ENCODE data around the gene TSHZ1. TPM values are rescaled to one million over a fixed set of nuclear protein-coding genes. Genes with fewer than 3 reads are reported as not detected.
"Not testable (repeated sequence)": the region's sequence is repeated elsewhere in the genome, so short reads cannot be mapped to it uniquely, and the experiment has no call there.

TSHZ1 gene
- total RNA-seq, 4 donors from 2014 or later = 22.3 to 41.7 (median 33.8) TPM

DNA sequence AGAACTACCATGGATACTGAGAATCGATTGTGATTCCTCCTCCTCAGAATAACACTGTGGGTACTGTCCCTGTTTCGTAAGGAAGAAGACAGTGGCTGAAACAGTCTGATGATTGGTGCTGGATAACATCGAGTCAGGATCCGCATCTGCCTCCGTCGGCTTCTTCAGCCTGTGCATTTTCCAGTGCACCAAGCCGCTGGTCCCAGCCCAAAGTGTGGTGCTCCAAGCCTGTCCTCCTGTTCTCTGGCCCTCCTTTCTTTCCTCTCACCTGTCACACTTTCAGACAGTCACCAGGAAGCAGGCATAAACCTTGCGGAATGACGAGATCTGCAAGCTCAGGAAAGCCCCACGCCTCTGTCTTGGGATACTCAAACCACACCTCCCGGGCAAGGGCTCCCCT lies 32.2 kb upstream of the TSHZ1 start:
- Histone ChIP-seq H3K4me1 (no peaks in the 10 kb centered on the region), H3K27me3 (no peaks in the 10 kb centered on the region), H3K36me3 (no peaks in the 10 kb centered on the region), H3K4me3 (no peak overlapping the region), H3K27ac (no peak overlapping the region), H3K9me3 (no peaks in the 10 kb centered on the region)
- TF ChIP-seq POLR2AphosphoS5 (IDR thresholded peaks at IDR 0.05) (no peak), POLR2A (IDR thresholded peaks at IDR 0.05) (no peak), EP300 (IDR thresholded peaks at IDR 0.05) (no peak)
- TF ChIP-seq, protein P1, sequence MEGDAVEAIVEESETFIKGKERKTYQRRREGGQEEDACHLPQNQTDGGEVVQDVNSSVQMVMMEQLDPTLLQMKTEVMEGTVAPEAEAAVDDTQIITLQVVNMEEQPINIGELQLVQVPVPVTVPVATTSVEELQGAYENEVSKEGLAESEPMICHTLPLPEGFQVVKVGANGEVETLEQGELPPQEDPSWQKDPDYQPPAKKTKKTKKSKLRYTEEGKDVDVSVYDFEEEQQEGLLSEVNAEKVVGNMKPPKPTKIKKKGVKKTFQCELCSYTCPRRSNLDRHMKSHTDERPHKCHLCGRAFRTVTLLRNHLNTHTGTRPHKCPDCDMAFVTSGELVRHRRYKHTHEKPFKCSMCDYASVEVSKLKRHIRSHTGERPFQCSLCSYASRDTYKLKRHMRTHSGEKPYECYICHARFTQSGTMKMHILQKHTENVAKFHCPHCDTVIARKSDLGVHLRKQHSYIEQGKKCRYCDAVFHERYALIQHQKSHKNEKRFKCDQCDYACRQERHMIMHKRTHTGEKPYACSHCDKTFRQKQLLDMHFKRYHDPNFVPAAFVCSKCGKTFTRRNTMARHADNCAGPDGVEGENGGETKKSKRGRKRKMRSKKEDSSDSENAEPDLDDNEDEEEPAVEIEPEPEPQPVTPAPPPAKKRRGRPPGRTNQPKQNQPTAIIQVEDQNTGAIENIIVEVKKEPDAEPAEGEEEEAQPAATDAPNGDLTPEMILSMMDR (IDR thresholded peaks at IDR 0.05) = no peak
- ATAC-seq = no peak
- 99% methylated on average over 6 of the region's 11 CpGs; no CpG with 5 or more reads in 1 of the 2 donors for WGBS, 2 donors (ENCODE audit: low coverage in 1 of 2)

DNA sequence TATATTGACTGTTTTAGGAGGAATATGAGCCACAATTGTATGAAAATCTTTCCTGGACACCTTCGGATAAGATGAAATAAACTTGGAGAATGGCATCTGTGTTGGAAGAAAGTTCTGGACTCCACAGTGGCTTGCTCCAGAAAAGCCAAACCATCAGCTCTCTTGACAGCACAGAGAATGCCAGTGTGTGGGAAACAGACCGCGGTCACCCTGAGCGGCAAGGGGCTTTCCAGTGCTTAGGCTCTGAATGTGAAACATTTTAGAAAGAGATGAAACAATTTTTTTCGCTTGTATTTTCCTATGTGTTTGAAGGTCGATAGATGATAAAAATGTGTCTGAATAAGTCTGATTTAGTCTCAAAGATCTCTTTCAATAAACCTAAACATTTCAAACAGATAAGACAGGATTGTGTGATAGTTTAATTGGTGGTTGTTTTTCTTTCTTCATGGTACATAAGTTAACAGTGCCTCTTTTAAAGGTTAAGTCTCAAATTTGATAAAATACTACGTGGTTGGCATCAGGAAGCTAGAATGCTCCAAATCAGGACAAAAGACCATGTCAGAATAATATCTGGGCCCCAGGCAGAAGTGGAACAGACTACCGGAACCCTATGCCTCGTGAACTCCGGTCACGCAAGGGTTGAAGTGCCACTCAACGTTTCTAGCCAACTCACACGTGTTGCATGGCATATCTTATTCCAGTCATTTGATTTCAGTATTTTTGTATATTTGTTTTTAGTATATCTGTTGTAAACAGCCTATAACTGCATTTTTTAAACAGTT lies 30.6 kb upstream of the TSHZ1 start:
- H3K4me3 ChIP-seq = no peak overlapping the region
- no peak overlapping the region for H3K27ac ChIP-seq
- H3K9me3 ChIP-seq = no peaks in the 10 kb centered on the region
- no peaks in the 10 kb centered on the region for H3K27me3 ChIP-seq
- peaks cover 0 to 4% (median 0%) of the 10 kb centered on the region in 3 donors for H3K4me1 ChIP-seq
- no peaks in the 10 kb centered on the region for H3K36me3 ChIP-seq
- TF ChIP-seq POLR2AphosphoS5 (IDR thresholded peaks at IDR 0.05) = no peak
- TF ChIP-seq, protein P1 (IDR thresholded peaks at IDR 0.05) = no peak
- TF ChIP-seq POLR2A (IDR thresholded peaks at IDR 0.05) = no peak
- TF ChIP-seq EP300 (IDR thresholded peaks at IDR 0.05) = no peak
- 84 to 85% methylated on average over 13 of the region's 13 CpGs for WGBS, 2 donors (ENCODE audit: low coverage in 1 of 2)
- ATAC-seq = no peak

DNA sequence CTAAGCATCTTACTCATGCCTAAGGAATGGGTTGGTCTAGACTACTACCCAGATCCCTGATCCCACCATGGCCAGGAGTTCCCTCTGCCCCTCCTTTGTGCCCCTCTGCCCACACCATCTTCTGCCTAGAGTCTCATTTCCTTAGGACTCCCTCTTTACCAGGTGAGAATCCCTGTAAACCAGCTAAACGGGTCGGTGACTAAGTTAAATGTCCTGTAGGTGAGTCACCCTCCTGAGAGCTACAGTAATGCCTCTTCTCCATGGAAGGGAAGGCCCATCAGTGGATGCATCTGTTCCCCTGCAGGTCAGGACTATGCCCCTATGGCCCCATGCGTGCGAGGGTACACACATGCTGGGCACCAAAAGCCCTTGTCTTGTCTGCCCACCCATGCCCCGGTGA lies 27.1 kb upstream of the TSHZ1 start:
- no peaks in the 10 kb centered on the region for H3K9me3 ChIP-seq
- 61% methylated on average over 5 of the region's 5 CpGs; no CpG with 5 or more reads in 1 of the 2 donors for WGBS, 2 donors (ENCODE audit: low coverage in 1 of 2)
- H3K36me3 ChIP-seq = no peaks in the 10 kb centered on the region
- no peaks in the 10 kb centered on the region for H3K27me3 ChIP-seq
- no peak overlapping the region for H3K4me3 ChIP-seq
- no peak overlapping the region for H3K27ac ChIP-seq
- TF ChIP-seq EP300 (IDR thresholded peaks at IDR 0.05) (no peak), POLR2A (IDR thresholded peaks at IDR 0.05) (no peak), POLR2AphosphoS5 (IDR thresholded peaks at IDR 0.05) (no peak)
- TF ChIP-seq, protein P1 (IDR thresholded peaks at IDR 0.05) = no peak
- peaks cover 0 to 8% (median 0%) of the 10 kb centered on the region in 3 donors for H3K4me1 ChIP-seq
- ATAC-seq = no peak

DNA sequence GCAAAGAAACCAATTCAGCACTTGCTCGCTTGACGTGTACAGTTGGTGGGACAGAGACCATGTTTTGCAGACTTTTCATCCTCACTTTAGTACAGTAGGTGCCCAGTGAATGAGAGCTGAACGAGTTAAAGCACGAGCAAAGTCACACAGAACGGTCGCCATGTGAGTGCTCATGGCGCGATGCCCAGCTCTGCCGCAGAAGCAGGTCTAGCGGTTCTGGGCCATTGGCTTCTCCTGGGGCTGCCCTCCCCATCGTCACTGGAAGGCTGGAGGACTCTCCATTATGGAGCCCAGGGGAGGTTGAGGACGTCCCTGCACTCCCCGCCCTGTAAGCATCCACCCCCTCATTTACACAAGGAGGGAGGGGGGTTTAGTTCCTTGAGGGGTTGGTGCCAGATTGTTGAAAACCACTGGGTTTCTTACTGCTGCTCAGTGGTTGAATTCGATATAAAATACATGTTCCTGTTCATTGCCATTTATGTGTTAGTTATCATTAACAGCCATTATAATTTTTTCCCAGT lies 26.6 kb upstream of the TSHZ1 start:
- H3K4me3 ChIP-seq = no peak overlapping the region
- ATAC-seq = no peak
- no peak overlapping the region for H3K27ac ChIP-seq
- H3K9me3 ChIP-seq = no peaks in the 10 kb centered on the region
- no peaks in the 10 kb centered on the region for H3K36me3 ChIP-seq
- peaks cover 0 to 8% (median 0%) of the 10 kb centered on the region in 3 donors for H3K4me1 ChIP-seq
- WGBS, 2 donors (ENCODE audit: low coverage in 1 of 2) = 91 to 100% methylated on average over 1 to 3 of the region's 14 CpGs
- TF ChIP-seq POLR2A (IDR thresholded peaks at IDR 0.05) = no peak
- TF ChIP-seq POLR2AphosphoS5 (IDR thresholded peaks at IDR 0.05) = no peak
- TF ChIP-seq, protein P1 (IDR thresholded peaks at IDR 0.05) = no peak
- no peak for TF ChIP-seq EP300 (IDR thresholded peaks at IDR 0.05)
- H3K27me3 ChIP-seq = no peaks in the 10 kb centered on the region

DNA sequence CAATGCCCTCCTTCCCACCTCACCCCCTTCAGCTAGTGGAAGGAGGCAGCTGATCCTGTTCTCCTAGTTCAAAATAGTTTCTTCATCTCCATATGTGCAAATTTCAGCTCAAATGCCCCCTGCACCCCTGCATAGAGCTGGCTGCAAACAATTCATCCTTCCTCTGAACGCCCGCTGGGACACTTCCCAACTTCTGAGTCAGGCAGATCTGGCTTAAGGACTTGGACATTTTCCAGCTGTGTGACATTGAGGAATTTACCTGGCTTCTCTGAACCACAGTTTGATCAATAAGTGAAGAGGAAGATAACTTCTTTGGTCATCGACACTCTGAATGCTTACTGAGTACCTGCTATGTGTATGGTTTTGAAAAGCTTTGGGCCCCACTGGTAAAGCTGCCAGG lies 25.1 kb upstream of the TSHZ1 start:
- no peak for ATAC-seq
- no peaks in the 10 kb centered on the region for H3K27me3 ChIP-seq
- WGBS, 2 donors (ENCODE audit: low coverage in 1 of 2) = 50 to 90% methylated on average over 1 to 3 of the region's 3 CpGs
- no peak for TF ChIP-seq POLR2AphosphoS5 (IDR thresholded peaks at IDR 0.05)
- TF ChIP-seq EP300 (IDR thresholded peaks at IDR 0.05) = no peak
- no peak for TF ChIP-seq POLR2A (IDR thresholded peaks at IDR 0.05)
- TF ChIP-seq, protein P1 (IDR thresholded peaks at IDR 0.05) = no peak
- peaks cover 0 to 8% (median 0%) of the 10 kb centered on the region in 3 donors for H3K4me1 ChIP-seq
- no peak overlapping the region for H3K4me3 ChIP-seq
- no peaks in the 10 kb centered on the region for H3K36me3 ChIP-seq
- no peaks in the 10 kb centered on the region for H3K9me3 ChIP-seq
- H3K27ac ChIP-seq = no peak overlapping the region

DNA sequence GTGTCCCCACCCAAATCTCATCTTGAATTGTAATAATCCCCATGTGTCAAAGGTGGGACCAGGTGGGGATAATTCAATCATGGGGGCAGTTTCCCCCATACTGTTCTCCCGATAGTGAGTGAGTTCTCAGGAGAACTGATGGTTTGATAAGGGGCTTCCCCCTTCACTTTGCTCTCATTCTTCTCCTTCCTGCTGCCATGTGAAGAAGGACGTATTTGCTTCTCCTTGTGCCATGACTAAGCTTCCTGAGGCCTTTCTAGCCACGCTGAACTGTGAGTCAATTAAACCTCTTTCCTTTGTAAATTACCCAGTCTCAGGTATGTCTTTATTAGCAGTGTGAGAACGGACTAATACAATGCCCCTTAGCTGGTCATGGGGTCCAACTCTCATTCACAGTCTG lies 22.9 kb upstream of the TSHZ1 start:
- not testable (repeated sequence) for H3K27ac ChIP-seq, H3K36me3 ChIP-seq, H3K4me3 ChIP-seq, H3K9me3 ChIP-seq, H3K4me1 ChIP-seq, H3K27me3 ChIP-seq, ATAC-seq
- WGBS, 2 donors (ENCODE audit: low coverage in 1 of 2) = 59 to 90% methylated on average over 2 to 3 of the region's 4 CpGs

Measured in gastroesophageal sphincter (tissue), 4 donors.